ENCODE measurements around the gene RBL1.
"Not testable (repeated sequence)": the region's sequence is repeated elsewhere in the genome, so short reads cannot be mapped to it uniquely, and the experiment has no call there.

The RBL1 gene

GRCh38 chr20:37075932-37076685 is 19.7 kb downstream of the RBL1 start:
- no peak for DNase-seq (ENCODE audit: low read depth)

- no peak for DNase-seq (ENCODE audit: low read depth)
Measured at GRCh38 chr20:37072293-37073196, 23.3 kb downstream of the RBL1 start.

GRCh38 chr20:37071481-37071911 is 24.3 kb downstream of the RBL1 start:
- DNase-seq (ENCODE audit: low read depth): peak; percentile 12

- not testable (repeated sequence) for DNase-seq (ENCODE audit: low read depth)
Measured at GRCh38 chr20:37069563-37069962, 26.2 kb downstream of the RBL1 start.

GRCh38 chr20:37066168-37066567 is 29.6 kb downstream of the RBL1 start:
- DNase-seq (ENCODE audit: low read depth): no peak

- no peak for DNase-seq (ENCODE audit: low read depth)
Measured at GRCh38 chr20:37055276-37055675, 40.5 kb downstream of the RBL1 start.

GRCh38 chr20:37053230-37053950 is 42.4 kb downstream of the RBL1 start:
- no peak for DNase-seq (ENCODE audit: low read depth)

- no peak for DNase-seq (ENCODE audit: low read depth)
Measured at GRCh38 chr20:37042986-37043972, 52.5 kb downstream of the RBL1 start.

GRCh38 chr20:37039366-37039765 is 56.4 kb downstream of the RBL1 start:
- DNase-seq (ENCODE audit: low read depth): not testable (repeated sequence)

- no peak for DNase-seq (ENCODE audit: low read depth)
Measured at GRCh38 chr20:37032077-37032476, 63.7 kb downstream of the RBL1 start.

- no peak for DNase-seq (ENCODE audit: low read depth)
Measured at GRCh38 chr20:37020636-37021035, 75.2 kb downstream of the RBL1 start.

- not testable (repeated sequence) for DNase-seq (ENCODE audit: low read depth)
Measured at GRCh38 chr20:37012631-37013030, 83.2 kb downstream of the RBL1 start.

- not testable (repeated sequence) for DNase-seq (ENCODE audit: low read depth)
Measured at GRCh38 chr20:37011858-37012257, 83.9 kb downstream of the RBL1 start.

GRCh38 chr20:37011147-37011546 is 84.7 kb downstream of the RBL1 start:
- DNase-seq (ENCODE audit: low read depth): no peak

GRCh38 chr20:37007898-37008649 is 87.7 kb downstream of the RBL1 start:
- no peak for DNase-seq (ENCODE audit: low read depth)

- DNase-seq (ENCODE audit: low read depth): not testable (repeated sequence)
Measured at GRCh38 chr20:37005062-37005942, 90.5 kb downstream of the RBL1 start.

GRCh38 chr20:37001634-37002033 is 94.2 kb downstream of the RBL1 start:
- DNase-seq (ENCODE audit: low read depth): not testable (repeated sequence)

GRCh38 chr20:37000171-37000570 is 95.6 kb downstream of the RBL1 start:
- DNase-seq (ENCODE audit: low read depth): not testable (repeated sequence)

- DNase-seq (ENCODE audit: low read depth): no peak
Measured at GRCh38 chr20:36998652-36999051, 97.1 kb downstream of the RBL1 start.

All from T-helper 22 cell (primary cell).